Esophagus squamous epithelium (tissue), 5 donors: Measurements from ENCODE around the gene DPH2. TPM values are rescaled to one million over a fixed set of nuclear protein-coding genes. Genes with fewer than 3 reads are reported as not detected.

Source experiments
- DNase-seq: peaks from one replicate; lab custom pipeline; 2025; lab: John Stamatoyannopoulos, UW
- H3K27ac ChIP-seq, 4 donors: fragments of 200-600 bp; sonication (generic); one replicate each; pipeline ENCODE4 v1.5.1; 2016 to 2019; ENCODE audit warnings: mild to moderate bottlenecking in 1 of 4
- H3K27me3 ChIP-seq, 4 donors: fragments of 200-600 bp; sonication (generic); 1 replicate in 3 of 4; 2 replicates in 1 of 4; pipeline versions ENCODE4 v1.5.1 to v1.6.0; 2017 to 2021; ENCODE audit warnings: antibody characterized with exemption in 1 of 4
- H3K36me3 ChIP-seq, 3 donors: fragments of 200-600 bp; sonication (generic); one replicate each; pipeline ENCODE4 v1.5.1; 2016 to 2019
- H3K4me1 ChIP-seq, 3 donors: fragments of 200-600 bp; sonication (generic); one replicate each; pipeline ENCODE4 v1.5.1; 2017 to 2019
- H3K4me3 ChIP-seq, 4 donors: fragments of 200-600 bp; sonication (generic); 1 replicate in 3 of 4; 2 replicates in 1 of 4; pipeline ENCODE4 v1.5.1; 2016 to 2019; ENCODE audit warnings: mild to moderate bottlenecking in 2 of 4, moderate library complexity in 1 of 4
- H3K9me3 ChIP-seq, 3 donors: fragments of 200-600 bp; sonication (generic); one replicate each; pipeline ENCODE4 v1.5.1; 2016 to 2019
- CTCF ChIP-seq, 6 experiments: fragments of 450-650 bp in 4 of 6; fragments of 200-600 bp in 2 of 6; sonication (generic) in 2 of 6; IDR thresholded peaks; one replicate each; pipeline ENCODE4 v1.5.1; 2016 to 2019; ENCODE audit warnings: antibody characterized with exemption in 6 of 6, mild to moderate bottlenecking in 4 of 6, moderate library complexity in 4 of 6
- POLR2A ChIP-seq, 4 donors: fragments of 450-650 bp; IDR thresholded peaks; one replicate each; pipeline ENCODE4 v1.6.1; 2017; ENCODE audit warnings: antibody characterized with exemption in 4 of 4, mild to moderate bottlenecking in 4 of 4, moderate library complexity in 3 of 4
- WGBS, 2 donors: methylation state at CpG; one replicate each; pipeline ENCODE4 v1.1.5; 2018; 5-methylcytosine and 5-hydroxymethylcytosine counted together
- intact Hi-C: fragments of 100-400 bp; cut with DNase I; formaldehyde crosslinking; loops from one replicate; pipeline ENCODE4 v1.15.0; 2022
- total RNA-seq, 4 donors: library from RNA; depleted of rRNA; stranded (reverse); fragments of >200 nt; gene quantifications; one replicate each; pipeline ENCODE4 v1.1.0, GENCODE V29; 2016
- donor health status: DM: yes; HTN: yes; CAD: no.

The DPH2 gene
- total RNA-seq, 4 donors from 2014 or later, result 14.0 to 34.6 (median 27.7) TPM

GRCh38 chr1:43947061-43947873, 22.5 kb upstream of the DPH2 start:
- H3K27ac ChIP-seq, result peak overlapping the region; percentile 95 to 98 (median 98)
- H3K4me1 ChIP-seq, result peaks cover 27 to 54% (median 30%) of the 10 kb centered on the region in 3 donors
- no peaks in the 10 kb centered on the region for H3K27me3 ChIP-seq
- no peaks in the 10 kb centered on the region for H3K9me3 ChIP-seq
- H3K4me3 ChIP-seq, result peak overlapping the region; percentile 69 to 89 (median 79)
- TF ChIP-seq POLR2A (IDR thresholded peaks at IDR 0.05) (no peak), CTCF (IDR thresholded peaks at IDR 0.05) (no peak)
- intact Hi-C loops, result loop anchor here (10.0 kb wide), 1 partner anchor 88 kb away; the partner anchor contains the start of gene SLC6A9
- WGBS, 2 donors, result 7% methylated on average over 5 of the region's 27 CpGs; no CpG with 5 or more reads in 1 of the 2 donors
- peaks cover 0 to 19% (median 6%) of the 10 kb centered on the region in 3 donors for H3K36me3 ChIP-seq
- peak; percentile 67 for DNase-seq

GRCh38 chr1:43947874-43948437, 21.9 kb upstream of the DPH2 start:
- Histone ChIP-seq H3K4me1 (peaks cover 27 to 61% (median 30%) of the 10 kb centered on the region in 3 donors), H3K36me3 (peaks cover 0 to 19% (median 6%) of the 10 kb centered on the region in 3 donors), H3K4me3 (peak overlapping the region; percentile 69 to 89 (median 79)), H3K27ac (no peak overlapping the region), H3K9me3 (no peaks in the 10 kb centered on the region), H3K27me3 (no peaks in the 10 kb centered on the region)
- DNase-seq, result no peak
- TF ChIP-seq CTCF (IDR thresholded peaks at IDR 0.05), result no peak
- no peak for TF ChIP-seq POLR2A (IDR thresholded peaks at IDR 0.05)
- intact Hi-C loops, result loop anchor here (10.0 kb wide), 1 partner anchor 87 kb away; the partner anchor contains the start of gene SLC6A9
- 23 to 30% methylated on average over 2 of the region's 3 CpGs for WGBS, 2 donors

- no peak for DNase-seq
- H3K4me1 ChIP-seq, result peaks cover 27 to 62% (median 33%) of the 10 kb centered on the region in 3 donors
These were observed 20.1 kb upstream of the DPH2 start for GRCh38 chr1:43949678-43950077.

GRCh38 chr1:43951021-43951985, 18.5 kb upstream of the DPH2 start:
- no peaks in the 10 kb centered on the region for H3K9me3 ChIP-seq
- intact Hi-C loops, result no loop called here
- no peak for DNase-seq
- no peak overlapping the region for H3K27ac ChIP-seq
- no peak overlapping the region for H3K4me3 ChIP-seq
- H3K27me3 ChIP-seq, result no peaks in the 10 kb centered on the region
- 81 to 87% methylated on average over 4 of the region's 4 CpGs for WGBS, 2 donors
- TF ChIP-seq POLR2A (IDR thresholded peaks at IDR 0.05) (no peak), CTCF (IDR thresholded peaks at IDR 0.05) (no peak)
- peaks cover 0 to 35% (median 6%) of the 10 kb centered on the region in 3 donors for H3K36me3 ChIP-seq
- peaks cover 19 to 46% (median 20%) of the 10 kb centered on the region in 3 donors for H3K4me1 ChIP-seq

More at GRCh38 chr1:43949678-43950077, 20.1 kb upstream of the DPH2 start:
- Histone ChIP-seq H3K27ac (no peak overlapping the region), H3K27me3 (no peaks in the 10 kb centered on the region), H3K4me3 (no peak overlapping the region), H3K9me3 (no peaks in the 10 kb centered on the region), H3K36me3 (peaks cover 0 to 22% (median 6%) of the 10 kb centered on the region in 3 donors)
- 89 to 94% methylated on average over 7 to 12 of the region's 13 CpGs for WGBS, 2 donors
- intact Hi-C loops, result loop anchor here (10.0 kb wide), 1 partner anchor 85 kb away; the partner anchor contains the start of gene SLC6A9
- no peak for TF ChIP-seq CTCF (IDR thresholded peaks at IDR 0.05)
- no peak for TF ChIP-seq POLR2A (IDR thresholded peaks at IDR 0.05)
